ENCODE data around the gene NRDE2. TPM values are rescaled to one million over a fixed set of nuclear protein-coding genes. Genes with fewer than 3 reads are reported as not detected.

The NRDE2 gene
- total RNA-seq, 1 experiment from 2014 or later: 12.1 TPM

DNA sequence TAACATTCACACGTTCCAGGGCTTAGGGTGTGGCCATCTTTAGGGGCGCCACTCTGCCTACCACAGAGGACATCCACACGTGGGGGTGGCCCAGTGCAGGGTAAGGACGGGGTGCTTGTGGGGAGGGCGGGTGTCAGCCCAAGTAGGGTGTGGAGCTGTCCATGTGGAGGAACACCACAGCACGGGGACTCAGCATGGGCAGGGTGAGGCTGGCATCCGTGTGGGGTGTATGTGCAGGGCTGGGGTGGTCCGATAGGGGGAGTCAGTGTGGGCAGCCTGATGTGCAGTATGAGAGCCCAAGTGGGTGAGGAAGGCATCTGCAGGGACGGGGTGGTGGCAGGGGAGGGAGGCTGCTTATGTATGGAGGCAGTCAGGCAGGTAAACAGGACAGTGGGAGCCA is 57.7 kb downstream of the NRDE2 start:
- H3K4me1 Mint-ChIP-seq: 0 out of 2 replicates have a peak, but pooled peaks cover 2% of the 10 kb centered on the region
- POLR2A ChIA-PET: no interaction called here
- CTCF ChIA-PET: interaction anchor here (1.4 kb wide), 1 partner anchor 13 kb away, joined by 3 read pairs; no protein-coding TSS in a partner anchor
- DNase-seq (ENCODE audit: low spot score): peak; percentile 43
- TF ChIP-seq, protein P1, sequence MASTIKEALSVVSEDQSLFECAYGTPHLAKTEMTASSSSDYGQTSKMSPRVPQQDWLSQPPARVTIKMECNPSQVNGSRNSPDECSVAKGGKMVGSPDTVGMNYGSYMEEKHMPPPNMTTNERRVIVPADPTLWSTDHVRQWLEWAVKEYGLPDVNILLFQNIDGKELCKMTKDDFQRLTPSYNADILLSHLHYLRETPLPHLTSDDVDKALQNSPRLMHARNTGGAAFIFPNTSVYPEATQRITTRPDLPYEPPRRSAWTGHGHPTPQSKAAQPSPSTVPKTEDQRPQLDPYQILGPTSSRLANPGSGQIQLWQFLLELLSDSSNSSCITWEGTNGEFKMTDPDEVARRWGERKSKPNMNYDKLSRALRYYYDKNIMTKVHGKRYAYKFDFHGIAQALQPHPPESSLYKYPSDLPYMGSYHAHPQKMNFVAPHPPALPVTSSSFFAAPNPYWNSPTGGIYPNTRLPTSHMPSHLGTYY (CRISPR knock-in tag; IDR thresholded peaks at IDR 0.05): no peak
- TF ChIP-seq, protein P2, sequence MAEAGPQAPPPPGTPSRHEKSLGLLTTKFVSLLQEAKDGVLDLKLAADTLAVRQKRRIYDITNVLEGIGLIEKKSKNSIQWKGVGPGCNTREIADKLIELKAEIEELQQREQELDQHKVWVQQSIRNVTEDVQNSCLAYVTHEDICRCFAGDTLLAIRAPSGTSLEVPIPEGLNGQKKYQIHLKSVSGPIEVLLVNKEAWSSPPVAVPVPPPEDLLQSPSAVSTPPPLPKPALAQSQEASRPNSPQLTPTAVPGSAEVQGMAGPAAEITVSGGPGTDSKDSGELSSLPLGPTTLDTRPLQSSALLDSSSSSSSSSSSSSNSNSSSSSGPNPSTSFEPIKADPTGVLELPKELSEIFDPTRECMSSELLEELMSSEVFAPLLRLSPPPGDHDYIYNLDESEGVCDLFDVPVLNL (CRISPR knock-in tag; IDR thresholded peaks at IDR 0.05; ENCODE audit: borderline replicate concordance, low read depth): no peak
- TF ChIP-seq CREM (CRISPR knock-in tag; IDR thresholded peaks at IDR 0.05) (no peak), ZNF219 (CRISPR knock-in tag; IDR thresholded peaks at IDR 0.05; ENCODE audit: borderline replicate concordance) (no peak), ZNF121 (CRISPR knock-in tag; IDR thresholded peaks at IDR 0.05) (no peak), NFATC4 (CRISPR knock-in tag; IDR thresholded peaks at IDR 0.05) (0 out of 2 replicates have a peak, but pooled peaks have one; percentile 38)
- TF ChIP-seq, protein P3, sequence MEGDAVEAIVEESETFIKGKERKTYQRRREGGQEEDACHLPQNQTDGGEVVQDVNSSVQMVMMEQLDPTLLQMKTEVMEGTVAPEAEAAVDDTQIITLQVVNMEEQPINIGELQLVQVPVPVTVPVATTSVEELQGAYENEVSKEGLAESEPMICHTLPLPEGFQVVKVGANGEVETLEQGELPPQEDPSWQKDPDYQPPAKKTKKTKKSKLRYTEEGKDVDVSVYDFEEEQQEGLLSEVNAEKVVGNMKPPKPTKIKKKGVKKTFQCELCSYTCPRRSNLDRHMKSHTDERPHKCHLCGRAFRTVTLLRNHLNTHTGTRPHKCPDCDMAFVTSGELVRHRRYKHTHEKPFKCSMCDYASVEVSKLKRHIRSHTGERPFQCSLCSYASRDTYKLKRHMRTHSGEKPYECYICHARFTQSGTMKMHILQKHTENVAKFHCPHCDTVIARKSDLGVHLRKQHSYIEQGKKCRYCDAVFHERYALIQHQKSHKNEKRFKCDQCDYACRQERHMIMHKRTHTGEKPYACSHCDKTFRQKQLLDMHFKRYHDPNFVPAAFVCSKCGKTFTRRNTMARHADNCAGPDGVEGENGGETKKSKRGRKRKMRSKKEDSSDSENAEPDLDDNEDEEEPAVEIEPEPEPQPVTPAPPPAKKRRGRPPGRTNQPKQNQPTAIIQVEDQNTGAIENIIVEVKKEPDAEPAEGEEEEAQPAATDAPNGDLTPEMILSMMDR (IDR thresholded peaks at IDR 0.05): peak; percentile 23; the same call in 1 of the 2 replicates
- H3K27ac Mint-ChIP-seq: no peak overlapping the region
- peak; percentile 89 for ATAC-seq
- peaks cover 42% of the 10 kb centered on the region for H3K36me3 Mint-ChIP-seq
- no peaks in the 10 kb centered on the region for H3K9me3 Mint-ChIP-seq
- no peak overlapping the region for H3K4me3 Mint-ChIP-seq
- no peaks in the 10 kb centered on the region for H3K27me3 Mint-ChIP-seq (ENCODE audit: low read depth)

DNA sequence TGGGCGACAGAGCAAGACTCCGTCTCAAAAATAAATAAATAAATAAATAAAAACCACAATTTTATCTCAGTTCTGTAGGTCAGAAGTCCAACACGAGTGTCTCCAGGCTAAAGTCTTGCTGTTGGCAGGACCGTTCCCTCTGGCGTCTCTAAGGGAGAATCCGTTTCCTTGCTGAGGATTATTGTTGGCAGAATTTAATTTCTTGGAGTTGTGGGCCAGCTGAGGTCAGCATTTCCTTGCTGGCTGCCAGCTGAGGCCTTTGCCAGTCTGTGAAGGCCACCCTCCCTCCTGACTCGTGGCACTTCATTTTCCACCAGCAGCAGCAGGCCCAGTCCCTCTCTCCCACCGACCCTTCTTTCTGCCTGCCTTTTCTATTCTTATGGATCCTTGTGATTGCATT is 58.2 kb downstream of the NRDE2 start:
- Mint-ChIP-seq H3K27me3 (ENCODE audit: low read depth) (no peaks in the 10 kb centered on the region), H3K4me1 (0 out of 2 replicates have a peak, but pooled peaks cover 2% of the 10 kb centered on the region), H3K27ac (no peak overlapping the region), H3K36me3 (peaks cover 46% of the 10 kb centered on the region), H3K4me3 (no peak overlapping the region), H3K9me3 (no peaks in the 10 kb centered on the region)
- POLR2A ChIA-PET: no interaction called here
- ATAC-seq (no peak), DNase-seq (ENCODE audit: low spot score) (no peak)
- TF ChIP-seq TCF7 (CRISPR knock-in tag; IDR thresholded peaks at IDR 0.05; ENCODE audit: low read depth) (no peak), TP53 (CRISPR knock-in tag; IDR thresholded peaks at IDR 0.05) (no peak), SOX15 (CRISPR knock-in tag; IDR thresholded peaks at IDR 0.05) (no peak), ZNF396 (CRISPR knock-in tag; IDR thresholded peaks at IDR 0.05; ENCODE audit: borderline replicate concordance) (no peak), ZNF416 (CRISPR knock-in tag; IDR thresholded peaks at IDR 0.05) (no peak), NR1H2 (CRISPR knock-in tag; IDR thresholded peaks at IDR 0.05) (no peak)
- TF ChIP-seq, protein P4, sequence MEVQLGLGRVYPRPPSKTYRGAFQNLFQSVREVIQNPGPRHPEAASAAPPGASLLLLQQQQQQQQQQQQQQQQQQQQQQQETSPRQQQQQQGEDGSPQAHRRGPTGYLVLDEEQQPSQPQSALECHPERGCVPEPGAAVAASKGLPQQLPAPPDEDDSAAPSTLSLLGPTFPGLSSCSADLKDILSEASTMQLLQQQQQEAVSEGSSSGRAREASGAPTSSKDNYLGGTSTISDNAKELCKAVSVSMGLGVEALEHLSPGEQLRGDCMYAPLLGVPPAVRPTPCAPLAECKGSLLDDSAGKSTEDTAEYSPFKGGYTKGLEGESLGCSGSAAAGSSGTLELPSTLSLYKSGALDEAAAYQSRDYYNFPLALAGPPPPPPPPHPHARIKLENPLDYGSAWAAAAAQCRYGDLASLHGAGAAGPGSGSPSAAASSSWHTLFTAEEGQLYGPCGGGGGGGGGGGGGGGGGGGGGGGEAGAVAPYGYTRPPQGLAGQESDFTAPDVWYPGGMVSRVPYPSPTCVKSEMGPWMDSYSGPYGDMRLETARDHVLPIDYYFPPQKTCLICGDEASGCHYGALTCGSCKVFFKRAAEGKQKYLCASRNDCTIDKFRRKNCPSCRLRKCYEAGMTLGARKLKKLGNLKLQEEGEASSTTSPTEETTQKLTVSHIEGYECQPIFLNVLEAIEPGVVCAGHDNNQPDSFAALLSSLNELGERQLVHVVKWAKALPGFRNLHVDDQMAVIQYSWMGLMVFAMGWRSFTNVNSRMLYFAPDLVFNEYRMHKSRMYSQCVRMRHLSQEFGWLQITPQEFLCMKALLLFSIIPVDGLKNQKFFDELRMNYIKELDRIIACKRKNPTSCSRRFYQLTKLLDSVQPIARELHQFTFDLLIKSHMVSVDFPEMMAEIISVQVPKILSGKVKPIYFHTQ (CRISPR knock-in tag; IDR thresholded peaks at IDR 0.05): no peak
- TF ChIP-seq, protein P5, sequence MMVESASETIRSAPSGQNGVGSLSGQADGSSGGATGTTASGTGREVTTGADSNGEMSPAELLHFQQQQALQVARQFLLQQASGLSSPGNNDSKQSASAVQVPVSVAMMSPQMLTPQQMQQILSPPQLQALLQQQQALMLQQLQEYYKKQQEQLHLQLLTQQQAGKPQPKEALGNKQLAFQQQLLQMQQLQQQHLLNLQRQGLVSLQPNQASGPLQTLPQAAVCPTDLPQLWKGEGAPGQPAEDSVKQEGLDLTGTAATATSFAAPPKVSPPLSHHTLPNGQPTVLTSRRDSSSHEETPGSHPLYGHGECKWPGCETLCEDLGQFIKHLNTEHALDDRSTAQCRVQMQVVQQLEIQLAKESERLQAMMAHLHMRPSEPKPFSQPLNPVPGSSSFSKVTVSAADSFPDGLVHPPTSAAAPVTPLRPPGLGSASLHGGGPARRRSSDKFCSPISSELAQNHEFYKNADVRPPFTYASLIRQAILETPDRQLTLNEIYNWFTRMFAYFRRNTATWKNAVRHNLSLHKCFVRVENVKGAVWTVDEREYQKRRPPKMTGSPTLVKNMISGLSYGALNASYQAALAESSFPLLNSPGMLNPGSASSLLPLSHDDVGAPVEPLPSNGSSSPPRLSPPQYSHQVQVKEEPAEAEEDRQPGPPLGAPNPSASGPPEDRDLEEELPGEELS (CRISPR knock-in tag; IDR thresholded peaks at IDR 0.05): no peak
- TF ChIP-seq, protein P6, sequence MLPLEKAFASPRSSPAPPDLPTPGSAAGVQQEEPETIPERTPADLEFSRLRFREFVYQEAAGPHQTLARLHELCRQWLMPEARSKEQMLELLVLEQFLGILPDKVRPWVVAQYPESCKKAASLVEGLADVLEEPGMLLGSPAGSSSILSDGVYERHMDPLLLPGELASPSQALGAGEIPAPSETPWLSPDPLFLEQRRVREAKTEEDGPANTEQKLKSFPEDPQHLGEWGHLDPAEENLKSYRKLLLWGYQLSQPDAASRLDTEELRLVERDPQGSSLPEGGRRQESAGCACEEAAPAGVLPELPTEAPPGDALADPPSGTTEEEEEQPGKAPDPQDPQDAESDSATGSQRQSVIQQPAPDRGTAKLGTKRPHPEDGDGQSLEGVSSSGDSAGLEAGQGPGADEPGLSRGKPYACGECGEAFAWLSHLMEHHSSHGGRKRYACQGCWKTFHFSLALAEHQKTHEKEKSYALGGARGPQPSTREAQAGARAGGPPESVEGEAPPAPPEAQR (CRISPR knock-in tag; IDR thresholded peaks at IDR 0.05): no peak
- TF ChIP-seq, protein P7, sequence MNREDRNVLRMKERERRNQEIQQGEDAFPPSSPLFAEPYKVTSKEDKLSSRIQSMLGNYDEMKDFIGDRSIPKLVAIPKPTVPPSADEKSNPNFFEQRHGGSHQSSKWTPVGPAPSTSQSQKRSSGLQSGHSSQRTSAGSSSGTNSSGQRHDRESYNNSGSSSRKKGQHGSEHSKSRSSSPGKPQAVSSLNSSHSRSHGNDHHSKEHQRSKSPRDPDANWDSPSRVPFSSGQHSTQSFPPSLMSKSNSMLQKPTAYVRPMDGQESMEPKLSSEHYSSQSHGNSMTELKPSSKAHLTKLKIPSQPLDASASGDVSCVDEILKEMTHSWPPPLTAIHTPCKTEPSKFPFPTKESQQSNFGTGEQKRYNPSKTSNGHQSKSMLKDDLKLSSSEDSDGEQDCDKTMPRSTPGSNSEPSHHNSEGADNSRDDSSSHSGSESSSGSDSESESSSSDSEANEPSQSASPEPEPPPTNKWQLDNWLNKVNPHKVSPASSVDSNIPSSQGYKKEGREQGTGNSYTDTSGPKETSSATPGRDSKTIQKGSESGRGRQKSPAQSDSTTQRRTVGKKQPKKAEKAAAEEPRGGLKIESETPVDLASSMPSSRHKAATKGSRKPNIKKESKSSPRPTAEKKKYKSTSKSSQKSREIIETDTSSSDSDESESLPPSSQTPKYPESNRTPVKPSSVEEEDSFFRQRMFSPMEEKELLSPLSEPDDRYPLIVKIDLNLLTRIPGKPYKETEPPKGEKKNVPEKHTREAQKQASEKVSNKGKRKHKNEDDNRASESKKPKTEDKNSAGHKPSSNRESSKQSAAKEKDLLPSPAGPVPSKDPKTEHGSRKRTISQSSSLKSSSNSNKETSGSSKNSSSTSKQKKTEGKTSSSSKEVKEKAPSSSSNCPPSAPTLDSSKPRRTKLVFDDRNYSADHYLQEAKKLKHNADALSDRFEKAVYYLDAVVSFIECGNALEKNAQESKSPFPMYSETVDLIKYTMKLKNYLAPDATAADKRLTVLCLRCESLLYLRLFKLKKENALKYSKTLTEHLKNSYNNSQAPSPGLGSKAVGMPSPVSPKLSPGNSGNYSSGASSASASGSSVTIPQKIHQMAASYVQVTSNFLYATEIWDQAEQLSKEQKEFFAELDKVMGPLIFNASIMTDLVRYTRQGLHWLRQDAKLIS (CRISPR knock-in tag; IDR thresholded peaks at IDR 0.05; ENCODE audit: borderline replicate concordance): no peak
- TF ChIP-seq, protein P8, sequence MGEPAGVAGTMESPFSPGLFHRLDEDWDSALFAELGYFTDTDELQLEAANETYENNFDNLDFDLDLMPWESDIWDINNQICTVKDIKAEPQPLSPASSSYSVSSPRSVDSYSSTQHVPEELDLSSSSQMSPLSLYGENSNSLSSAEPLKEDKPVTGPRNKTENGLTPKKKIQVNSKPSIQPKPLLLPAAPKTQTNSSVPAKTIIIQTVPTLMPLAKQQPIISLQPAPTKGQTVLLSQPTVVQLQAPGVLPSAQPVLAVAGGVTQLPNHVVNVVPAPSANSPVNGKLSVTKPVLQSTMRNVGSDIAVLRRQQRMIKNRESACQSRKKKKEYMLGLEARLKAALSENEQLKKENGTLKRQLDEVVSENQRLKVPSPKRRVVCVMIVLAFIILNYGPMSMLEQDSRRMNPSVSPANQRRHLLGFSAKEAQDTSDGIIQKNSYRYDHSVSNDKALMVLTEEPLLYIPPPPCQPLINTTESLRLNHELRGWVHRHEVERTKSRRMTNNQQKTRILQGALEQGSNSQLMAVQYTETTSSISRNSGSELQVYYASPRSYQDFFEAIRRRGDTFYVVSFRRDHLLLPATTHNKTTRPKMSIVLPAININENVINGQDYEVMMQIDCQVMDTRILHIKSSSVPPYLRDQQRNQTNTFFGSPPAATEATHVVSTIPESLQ (CRISPR knock-in tag; IDR thresholded peaks at IDR 0.05): no peak
- CTCF ChIA-PET: interaction anchor here (1.0 to 1.4 kb wide), 2 partner anchors 13 to 126 kb away, joined by 3 read pairs; no protein-coding TSS in a partner anchor
